GF-D8 (cell line): Measurements from ENCODE around the gene SEPTIN10.

ENCODE experiments used
- DNase-seq: peaks from one replicate; lab custom pipeline; 2025; lab: John Stamatoyannopoulos, UW

SEPTIN10 gene

DNA sequence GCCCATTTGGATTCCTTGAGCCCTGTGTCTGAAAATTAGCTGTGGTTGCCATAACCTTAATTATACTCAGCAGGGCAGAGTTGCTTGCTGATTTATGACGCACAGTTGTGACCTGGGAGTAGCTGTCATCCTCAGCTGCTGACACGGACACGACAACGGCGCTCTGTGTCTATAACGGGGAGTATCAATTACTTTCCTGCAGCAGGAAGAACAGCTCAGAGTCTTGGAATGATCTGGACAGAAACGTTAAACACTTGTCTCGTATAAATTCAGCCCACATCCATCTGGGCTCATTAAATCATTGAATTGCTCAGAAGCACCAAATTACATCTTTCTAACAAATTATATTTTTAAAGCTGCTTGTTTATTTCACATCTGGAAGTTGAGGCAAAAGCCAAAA, 116.3 kb downstream of the SEPTIN10 start:
- DNase-seq, result no peak

DNA sequence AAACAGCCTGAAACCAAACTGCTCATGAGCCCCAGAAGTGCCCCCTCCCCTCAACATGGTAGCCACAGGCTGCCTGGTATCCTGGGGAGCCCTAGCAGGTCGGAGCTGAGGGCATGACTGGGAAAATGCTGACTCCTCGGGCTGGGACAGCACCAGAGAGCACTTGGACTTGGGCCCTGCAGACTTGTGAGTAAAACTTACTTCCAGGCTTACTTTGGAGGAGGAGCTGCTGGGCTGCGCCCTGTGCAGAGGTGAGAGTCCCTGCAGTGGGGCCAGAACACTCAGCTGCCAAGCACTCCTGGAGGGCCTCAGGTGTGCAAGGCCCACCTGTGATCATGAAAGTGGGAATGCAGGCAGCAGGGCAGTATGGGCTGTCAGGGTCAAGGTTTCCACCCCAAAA, 119.4 kb downstream of the SEPTIN10 start:
- DNase-seq, result no peak

DNA sequence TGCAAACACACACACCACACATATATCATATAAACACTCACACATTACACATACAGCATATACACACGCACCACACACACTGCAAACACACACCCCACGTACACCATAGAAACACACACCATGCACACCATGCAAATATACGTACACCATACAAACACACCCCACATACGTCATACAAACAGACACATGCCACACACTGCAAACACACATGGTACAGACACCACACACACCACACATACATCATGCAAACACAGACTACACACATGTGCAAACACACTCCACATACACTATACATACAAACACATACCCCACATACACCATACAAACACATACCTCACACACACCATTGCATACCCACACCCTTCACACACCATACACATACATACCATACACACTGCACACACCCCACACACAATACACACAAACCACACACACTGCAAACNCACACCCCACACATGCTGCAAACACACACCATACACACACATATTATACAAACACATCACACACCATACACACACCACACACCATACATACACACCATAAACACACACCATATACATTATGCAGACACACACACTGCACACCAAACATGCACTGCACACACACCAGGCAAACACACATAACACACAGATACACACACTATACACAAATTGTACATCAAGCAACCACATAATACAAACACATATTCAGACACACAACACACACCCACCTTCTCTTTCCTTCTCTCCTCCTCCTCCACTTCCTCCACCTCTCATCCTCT, 120.4 kb downstream of the SEPTIN10 start:
- DNase-seq, result no peak
